OCI-LY7 (cell line): Measurements from ENCODE around the gene SUDS3. TPM values are rescaled to one million over a fixed set of nuclear protein-coding genes. Genes with fewer than 3 reads are reported as not detected.
A peak's percentile ranks its signal among the peaks of the same experiment; 100 is the strongest.

Experiments used
- BruUV-seq: library from RNA; stranded (reverse); fragments of 400-500 nt; replicated peaks from 2 replicates; lab custom pipeline; 2021; lab: Mats Ljungman, UMichigan
- CTCF ChIA-PET: fragments of 300-600 bp; sonication (Branson Sonifier 250); formaldehyde crosslinking; loops from one replicate; lab custom pipeline; 2022; ENCODE audit warnings: antibody characterized with exemption; ENCODE audit not compliant: unreplicated experiment; lab: Charles Lee
- POLR2A ChIA-PET: fragments of 300-600 bp; sonication (Branson Sonifier 250); formaldehyde crosslinking; loops from one replicate; lab custom pipeline; 2022; ENCODE audit warnings: antibody characterized with exemption; lab: Charles Lee
- DNase-seq: peaks from one replicate; pipeline ENCODE4 v3.0.0-alpha.2; 2015; ENCODE audit warnings: low spot score
- H2AFZ ChIP-seq: fragments of 200-600 bp; sonication (generic), shearing (Covaris generic); 2 replicates; pipeline ENCODE4 v1.6.1; 2014; ENCODE audit warnings: mild to moderate bottlenecking, antibody characterized with exemption, low read length, moderate library complexity
- H3K27ac ChIP-seq: fragments of 200-600 bp; sonication (generic); 2 replicates; pipeline ENCODE4 v1.5.1; 2014; ENCODE audit warnings: mixed run types, low read depth, mild to moderate bottlenecking, moderate library complexity, low read length, inconsistent platforms; ENCODE audit not compliant: poor library complexity, severe bottlenecking
- H3K36me3 ChIP-seq: fragments of 200-600 bp; sonication (generic); 2 replicates; pipeline ENCODE4 v1.6.1; 2014; ENCODE audit warnings: mild to moderate bottlenecking, antibody characterized with exemption, low read length, moderate library complexity, mixed read lengths; ENCODE audit not compliant: insufficient read depth
- H3K4me1 ChIP-seq: fragments of 200-600 bp; sonication (generic); 2 replicates; pipeline ENCODE4 v1.5.1; 2014; ENCODE audit warnings: mild to moderate bottlenecking, low read length; ENCODE audit not compliant: insufficient read depth, poor library complexity, severe bottlenecking
- H3K4me2 ChIP-seq: fragments of 200-600 bp; sonication (generic); 2 replicates; pipeline ENCODE4 v1.6.1; 2014; ENCODE audit warnings: mild to moderate bottlenecking, low read length
- H3K4me3 ChIP-seq: fragments of 200-600 bp; sonication (generic); 2 replicates; pipeline ENCODE4 v1.5.1; 2014; ENCODE audit warnings: mild to moderate bottlenecking, low read depth, low read length; ENCODE audit not compliant: poor library complexity, severe bottlenecking
- H3K79me2 ChIP-seq: fragments of 200-600 bp; sonication (generic); 2 replicates; pipeline ENCODE4 v1.6.1; 2016; ENCODE audit warnings: low read depth, mild to moderate bottlenecking, low read length, moderate library complexity, mixed read lengths; ENCODE audit not compliant: insufficient read depth
- H3K9me2 ChIP-seq: fragments of 200-600 bp; sonication (generic); 2 replicates; pipeline ENCODE4 v1.6.1; 2016; ENCODE audit warnings: mild to moderate bottlenecking, low read length, mixed read lengths; ENCODE audit not compliant: insufficient read depth
- H3K9me3 ChIP-seq: fragments of 200-600 bp; sonication (generic); 2 replicates; pipeline ENCODE4 v1.6.1; 2014; ENCODE audit warnings: mild to moderate bottlenecking, mixed run types, low read length, mixed read lengths
- H4K20me1 ChIP-seq: fragments of 200-600 bp; sonication (generic); 2 replicates; pipeline ENCODE4 v1.6.1; 2014; ENCODE audit warnings: mild to moderate bottlenecking, antibody characterized with exemption, low read length, moderate library complexity, mixed read lengths; ENCODE audit not compliant: insufficient read depth
- CTCF ChIP-seq: fragments of 200-600 bp; sonication (generic); conservative IDR thresholded peaks from 2 replicates; pipeline ENCODE4 v1.5.1; 2014; ENCODE audit warnings: mild to moderate bottlenecking, antibody characterized with exemption, low read length, moderate library complexity, mixed read lengths
- EZH2phosphoT487 ChIP-seq: fragments of 200-600 bp; sonication (generic); IDR thresholded peaks from 2 replicates; pipeline ENCODE4 v1.6.1; 2018; ENCODE audit warnings: low read depth, borderline replicate concordance, mild to moderate bottlenecking, mixed run types, antibody characterized with exemption, low read length, moderate library complexity, mixed read lengths
- intact Hi-C: fragments of 100-400 bp; cut with micrococcal nuclease; formaldehyde crosslinking; loops from one replicate; pipeline ENCODE4 v1.10.0; 2022; ENCODE audit not compliant: unreplicated experiment
- total RNA-seq, 2 experiments: library from RNA; depleted of rRNA in 1 of 2; stranded (reverse); fragments of >200 nt in 1 of 2; shearing (Covaris generic) in 1 of 2; gene quantifications; 2 replicates each; pipeline ENCODE4 v1.2.3, GENCODE V29; 2014 to 2022

The SUDS3 gene
- total RNA-seq, 2 experiments from 2014 or later, result 34.4 to 39.1 TPM

- intact Hi-C loops, result no loop called here
- H3K4me2 ChIP-seq, result no peak overlapping the region
- H3K9me2 ChIP-seq, result no peaks in the 10 kb centered on the region
- H3K4me1 ChIP-seq, result peaks cover 30% of the 10 kb centered on the region
- no peak overlapping the region for H3K4me3 ChIP-seq
- peaks cover 33% of the 10 kb centered on the region for H3K9me3 ChIP-seq
- CTCF ChIA-PET, result interaction anchor here (1.4 kb wide), 1 partner anchor 21 kb away, joined by 3 read pairs; no protein-coding TSS in a partner anchor
- peaks cover 86% of the 10 kb centered on the region for H3K79me2 ChIP-seq
- no peak overlapping the region for H3K27ac ChIP-seq
- no peak for TF ChIP-seq CTCF
- no peak for TF ChIP-seq EZH2phosphoT487
- H4K20me1 ChIP-seq, result no peaks in the 10 kb centered on the region
- peaks cover 35% of the 10 kb centered on the region for H3K36me3 ChIP-seq
- no peak overlapping the region for H2AFZ ChIP-seq
- POLR2A ChIA-PET, result interaction anchor here (0.6 to 1.4 kb wide), 5 partner anchors 11 to 1655 kb away, joined by 3 to 5 read pairs (median 3); partner anchors contain the start of gene TAOK3
- DNase-seq, result no peak
- BruUV-seq, result no TSS peak
Measured at GRCh38 chr12:118354903-118355302, 21.5 kb upstream of the SUDS3 start.

- peaks cover 35% of the 10 kb centered on the region for H3K36me3 ChIP-seq
- no peak overlapping the region for H3K4me2 ChIP-seq
- ChIA-PET CTCF (no interaction called here), POLR2A (interaction anchor here (1.0 to 1.4 kb wide), 3 partner anchors 9 to 17 kb away, joined by 3 to 5 read pairs (median 5); partner anchors contain the start of gene TAOK3)
- peaks cover 33% of the 10 kb centered on the region for H3K9me3 ChIP-seq
- no peak overlapping the region for H3K27ac ChIP-seq
- no peak for DNase-seq
- no peaks in the 10 kb centered on the region for H3K9me2 ChIP-seq
- no peak for TF ChIP-seq EZH2phosphoT487
- TF ChIP-seq CTCF, result no peak
- no peak overlapping the region for H3K4me3 ChIP-seq
- intact Hi-C loops, result loop anchor here (2.0 kb wide), 1 partner anchor 219 kb away; the partner anchor contains the start of gene PEBP1
- peaks cover 30% of the 10 kb centered on the region for H3K4me1 ChIP-seq
- peaks cover 81% of the 10 kb centered on the region for H3K79me2 ChIP-seq
- BruUV-seq, result no TSS peak
- H4K20me1 ChIP-seq, result no peaks in the 10 kb centered on the region
- H2AFZ ChIP-seq, result no peak overlapping the region
Measured at GRCh38 chr12:118355843-118356242, 20.5 kb upstream of the SUDS3 start.

GRCh38 chr12:118356809-118357256 lies 19.5 kb upstream of the SUDS3 start:
- peak overlapping the region; percentile 70 for H3K27ac ChIP-seq
- ChIA-PET POLR2A (interaction anchor here (0.6 to 3.6 kb wide), 5 partner anchors 11 to 221 kb away, joined by 3 to 22 read pairs (median 7); partner anchors contain the start of genes PEBP1, SUDS3 and TAOK3), CTCF (no interaction called here)
- H2AFZ ChIP-seq, result peak overlapping the region; percentile 23; the same call in 1 of the 2 replicates
- peak overlapping the region; percentile 75 for H3K4me3 ChIP-seq
- intact Hi-C loops, result loop anchor here (2.0 kb wide), 1 partner anchor 220 kb away; the partner anchor contains the start of gene PEBP1
- peaks cover 30% of the 10 kb centered on the region for H3K4me1 ChIP-seq
- peaks cover 75% of the 10 kb centered on the region for H3K79me2 ChIP-seq
- BruUV-seq, result no TSS peak
- peak overlapping the region; percentile 92 for H3K4me2 ChIP-seq
- H3K9me3 ChIP-seq, result peaks cover 33% of the 10 kb centered on the region
- no peaks in the 10 kb centered on the region for H4K20me1 ChIP-seq
- TF ChIP-seq EZH2phosphoT487 (no peak), CTCF (no peak)
- H3K36me3 ChIP-seq, result peaks cover 35% of the 10 kb centered on the region
- DNase-seq, result peak; percentile 10
- no peaks in the 10 kb centered on the region for H3K9me2 ChIP-seq
